Measurements from ENCODE around the gene HCN3. TPM values are rescaled to one million over a fixed set of nuclear protein-coding genes. Genes with fewer than 3 reads are reported as not detected.
"Not testable (repeated sequence)": the region's sequence is repeated elsewhere in the genome, so short reads cannot be mapped to it uniquely, and the experiment has no call there.

Gene HCN3
- total RNA-seq, 1 experiment from 2014 or later: 1.6 TPM

DNA sequence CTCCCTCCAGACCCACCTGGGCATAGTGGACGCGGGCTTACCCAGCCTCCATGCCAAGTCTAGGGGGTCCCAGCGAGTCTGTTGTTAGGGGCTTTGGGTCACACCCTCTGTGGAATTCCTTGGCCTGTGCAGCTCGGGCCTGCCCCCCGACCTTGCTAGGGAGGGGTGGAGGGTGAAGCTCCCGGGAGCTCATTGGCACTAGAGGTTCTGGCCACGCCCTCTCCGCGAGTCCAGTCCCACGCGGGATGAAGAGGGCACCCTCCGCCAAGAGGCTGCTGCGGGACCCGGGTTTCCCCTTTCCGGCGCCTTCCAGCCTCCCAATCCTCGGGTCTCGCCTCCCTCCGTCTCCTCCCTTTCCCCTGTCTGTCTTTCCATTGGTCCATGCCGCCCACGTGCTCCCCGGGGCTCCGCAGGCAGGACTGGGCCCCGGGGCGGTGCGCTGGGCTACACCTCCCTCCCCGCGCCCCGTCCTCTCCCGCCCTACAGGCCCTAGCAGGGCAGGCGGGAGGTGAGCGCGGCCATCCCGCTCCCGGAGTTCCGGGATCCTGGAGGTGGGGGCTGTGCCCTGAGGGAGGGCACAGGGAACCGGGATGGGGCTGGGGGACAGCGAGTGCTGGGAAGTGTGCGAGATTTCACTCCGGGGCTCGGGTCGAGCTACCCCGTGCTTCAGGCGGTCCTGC lies 46.9 kb downstream of the HCN3 start:
- Histone ChIP-seq H3K9me3 (replicated peaks) (no peaks in the 10 kb centered on the region), H3K27ac (peak overlapping the region; percentile 57), H3K36me3 (no peaks in the 10 kb centered on the region), H3K4me1 (no peaks in the 10 kb centered on the region), H3K4me3 (peak overlapping the region; percentile 76), H3K27me3 (no peaks in the 10 kb centered on the region)
- peak; percentile 96 for DNase-seq

DNA sequence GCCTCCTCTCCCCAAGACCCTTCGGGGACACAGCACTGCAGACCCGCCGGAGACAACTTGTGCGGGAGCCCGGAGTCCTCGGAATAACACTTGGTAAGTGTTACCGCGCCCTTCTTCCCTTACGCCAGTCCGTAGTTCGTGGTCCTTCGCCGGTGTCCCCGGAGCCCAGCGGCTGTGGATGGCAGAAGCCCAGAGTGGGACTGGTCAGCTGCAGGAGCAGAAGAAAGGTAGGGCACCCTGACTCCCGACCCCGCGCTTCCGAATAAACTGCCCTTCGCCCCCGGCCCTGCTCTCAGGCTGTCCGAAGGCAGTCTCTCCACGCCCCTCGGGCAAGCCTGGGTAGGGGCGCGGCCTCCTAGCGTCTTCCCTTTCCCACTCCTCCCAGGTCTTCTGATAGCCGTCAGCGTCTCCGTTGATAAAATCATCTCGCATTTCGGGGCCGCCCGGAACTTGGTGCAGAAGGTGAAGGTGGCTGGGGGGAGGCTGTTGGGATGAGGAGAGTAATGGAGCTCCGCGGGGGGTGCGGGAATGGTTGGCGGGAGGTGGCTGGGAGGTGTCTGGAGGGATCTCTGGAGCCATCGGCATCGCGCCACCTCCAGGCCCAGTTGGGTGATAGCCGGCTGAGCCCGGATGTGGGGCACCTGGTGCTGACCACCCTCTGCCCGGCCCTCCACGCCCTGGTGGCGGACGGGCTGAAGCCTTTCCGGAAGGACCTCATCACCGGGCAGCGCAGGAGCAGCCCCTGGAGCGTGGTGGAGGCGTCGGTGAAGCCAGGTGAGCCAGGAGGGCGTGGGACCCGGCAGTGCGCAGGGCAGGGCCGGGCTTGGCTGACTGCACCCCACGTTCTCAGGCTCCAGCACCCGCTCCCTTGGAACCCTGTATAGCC lies 47.7 kb downstream of the HCN3 start:
- Histone ChIP-seq H3K4me1 (no peaks in the 10 kb centered on the region), H3K9me3 (replicated peaks) (no peaks in the 10 kb centered on the region), H3K27ac (peak overlapping the region; percentile 11), H3K4me3 (peak overlapping the region; percentile 76), H3K27me3 (no peaks in the 10 kb centered on the region), H3K36me3 (no peaks in the 10 kb centered on the region; the same call in 1 of the 2 replicates)
- DNase-seq: peak in 1 of 2 experiments; percentile 37

DNA sequence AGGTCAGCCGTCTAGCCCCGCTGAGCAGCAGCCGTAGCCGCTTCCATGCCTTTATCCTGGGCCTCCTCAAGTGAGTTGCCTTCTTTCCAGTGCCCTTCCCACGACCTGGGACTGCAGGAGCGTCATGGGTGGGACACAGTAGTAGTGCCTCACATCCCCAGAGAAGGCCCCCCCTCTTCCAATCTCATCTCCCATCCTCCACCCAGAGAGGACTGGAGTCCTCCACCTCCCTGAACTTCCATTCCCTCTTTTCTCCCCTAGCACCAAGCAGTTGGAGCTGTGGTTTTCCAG lies 48.3 kb downstream of the HCN3 start:
- no peaks in the 10 kb centered on the region for H3K27me3 ChIP-seq
- no peaks in the 10 kb centered on the region for H3K9me3 ChIP-seq (replicated peaks)
- no peak overlapping the region for H3K4me3 ChIP-seq
- no peaks in the 10 kb centered on the region for H3K4me1 ChIP-seq
- DNase-seq: no peak
- no peak overlapping the region for H3K27ac ChIP-seq
- H3K36me3 ChIP-seq: no peaks in the 10 kb centered on the region; the same call in 1 of the 2 replicates

DNA sequence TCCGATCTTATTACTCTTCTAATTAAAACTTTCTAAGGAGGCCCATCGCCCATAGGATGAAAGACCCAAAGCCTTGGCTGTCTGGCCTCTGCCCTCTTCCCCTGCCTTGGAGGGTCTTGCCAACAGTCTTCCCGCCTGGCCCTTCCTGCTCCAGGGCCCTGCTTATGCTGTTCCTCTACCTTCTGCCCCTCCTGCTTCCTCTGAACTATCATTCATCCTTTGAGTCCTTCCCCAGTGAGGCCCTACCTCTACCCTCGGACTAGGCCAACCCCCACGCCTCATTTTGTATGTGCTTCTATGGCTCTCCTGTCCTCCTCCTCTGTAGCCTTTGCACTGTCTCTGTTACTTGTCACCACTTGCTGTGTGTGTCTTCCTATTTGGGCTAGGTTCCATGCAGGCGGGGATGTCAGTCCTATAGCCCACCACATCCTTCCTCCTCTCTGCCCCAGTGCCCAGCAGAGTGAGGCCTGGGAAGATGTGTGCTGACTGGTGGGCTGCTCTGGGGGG lies 48.8 kb downstream of the HCN3 start:
- Histone ChIP-seq H3K9me3 (replicated peaks) (no peaks in the 10 kb centered on the region), H3K36me3 (no peaks in the 10 kb centered on the region; the same call in 1 of the 2 replicates), H3K27me3 (no peaks in the 10 kb centered on the region), H3K4me1 (no peaks in the 10 kb centered on the region), H3K27ac (no peak overlapping the region), H3K4me3 (no peak overlapping the region)
- no peak for DNase-seq

DNA sequence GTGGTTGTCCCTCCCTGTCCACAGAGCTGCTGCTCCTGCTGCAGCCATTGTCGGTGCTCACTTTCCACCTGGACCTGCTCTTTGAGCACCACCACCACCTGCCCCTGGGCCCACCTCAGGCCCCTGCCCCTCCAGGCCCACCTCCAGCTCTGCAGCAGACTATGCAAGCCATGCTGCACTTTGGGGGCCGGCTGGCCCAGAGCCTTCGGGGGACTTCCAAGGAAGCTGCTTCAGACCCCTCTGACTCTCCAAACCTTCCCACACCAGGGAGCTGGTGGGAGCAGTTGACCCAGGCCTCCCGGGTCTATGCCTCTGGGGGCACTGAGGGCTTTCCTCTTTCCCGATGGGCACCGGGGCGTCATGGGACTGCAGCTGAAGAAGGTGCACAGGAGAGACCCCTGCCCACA lies 49.4 kb downstream of the HCN3 start:
- Histone ChIP-seq H3K27ac (no peak overlapping the region), H3K4me3 (no peak overlapping the region), H3K36me3 (no peaks in the 10 kb centered on the region; the same call in 1 of the 2 replicates), H3K27me3 (no peaks in the 10 kb centered on the region), H3K9me3 (replicated peaks) (no peaks in the 10 kb centered on the region), H3K4me1 (no peaks in the 10 kb centered on the region)
- no peak for DNase-seq

DNA sequence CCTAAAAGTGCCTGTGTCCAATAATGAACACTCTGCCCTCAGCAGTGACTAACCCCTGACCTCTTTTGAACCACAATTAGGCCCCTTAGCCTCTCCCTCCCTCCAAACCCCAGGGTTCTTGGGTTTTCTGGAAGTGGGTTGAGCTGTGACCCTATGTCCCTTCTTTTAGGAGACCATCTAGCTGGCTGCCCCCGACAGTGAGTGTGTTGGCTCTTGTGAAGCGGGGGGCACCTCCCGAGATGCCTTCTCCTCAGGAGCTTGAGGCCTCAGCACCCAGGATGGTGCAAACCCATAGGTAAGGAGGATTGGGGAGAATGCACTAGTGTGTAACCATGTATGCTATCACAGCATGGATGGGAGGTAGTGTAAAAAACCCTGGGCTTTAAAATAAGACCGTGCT lies 50.7 kb downstream of the HCN3 start:
- no peak overlapping the region for H3K4me3 ChIP-seq
- DNase-seq: no peak
- H3K27ac ChIP-seq: no peak overlapping the region
- no peaks in the 10 kb centered on the region for H3K9me3 ChIP-seq (replicated peaks)
- no peaks in the 10 kb centered on the region; the same call in 1 of the 2 replicates for H3K36me3 ChIP-seq
- no peaks in the 10 kb centered on the region for H3K27me3 ChIP-seq
- no peaks in the 10 kb centered on the region for H3K4me1 ChIP-seq

DNA sequence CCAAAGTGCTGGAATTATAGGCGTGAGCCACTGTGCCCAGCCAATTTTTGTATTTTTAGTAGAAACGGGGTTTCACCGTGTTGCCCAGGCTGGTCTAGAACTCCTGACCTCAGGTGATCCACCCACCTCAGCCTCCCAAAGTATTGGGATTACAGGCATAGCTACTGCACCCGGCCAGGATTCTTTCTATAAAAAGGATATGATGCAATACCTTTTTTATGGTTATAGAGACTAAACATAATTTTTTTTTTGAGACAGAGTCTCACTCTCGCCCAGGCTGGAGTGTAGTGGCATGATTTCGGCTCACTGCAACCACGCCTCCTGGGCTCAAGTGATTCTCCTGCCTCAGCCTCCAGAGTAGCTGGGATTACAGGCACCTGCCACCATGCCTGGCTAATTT lies 51.6 kb downstream of the HCN3 start:
- not testable (repeated sequence) for H3K9me3 ChIP-seq (replicated peaks); H3K4me3 ChIP-seq; H3K27ac ChIP-seq; H3K4me1 ChIP-seq; DNase-seq; H3K27me3 ChIP-seq; H3K36me3 ChIP-seq

DNA sequence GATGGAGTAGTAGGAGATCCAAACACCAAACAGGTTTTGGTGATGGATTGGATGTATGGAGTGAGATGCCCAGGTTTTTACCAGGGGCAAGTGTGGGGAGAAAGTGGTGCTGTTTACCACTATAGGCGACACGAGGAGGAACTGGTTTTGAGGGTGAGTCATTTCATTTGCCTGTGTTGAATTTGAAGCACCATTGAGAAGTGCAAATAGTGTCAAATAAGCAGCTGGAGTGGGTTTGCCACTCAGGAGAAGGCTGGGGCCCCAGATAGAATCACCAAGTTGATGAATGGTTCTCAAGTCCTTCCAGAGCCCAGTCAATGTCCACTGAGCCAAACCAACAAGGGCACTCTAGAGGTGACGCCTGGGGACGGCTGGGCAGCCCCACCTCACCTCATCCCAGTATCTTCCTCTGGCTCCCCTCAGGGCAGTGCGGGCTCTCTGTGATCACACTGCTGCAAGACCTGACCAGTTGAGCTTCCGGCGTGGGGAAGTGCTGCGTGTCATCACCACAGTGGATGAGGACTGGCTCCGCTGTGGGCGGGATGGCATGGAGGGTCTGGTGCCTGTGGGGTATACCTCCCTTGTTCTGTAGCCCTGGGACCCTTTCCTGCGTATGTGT lies 52.8 kb downstream of the HCN3 start:
- Histone ChIP-seq H3K27me3 (no peaks in the 10 kb centered on the region), H3K4me1 (no peaks in the 10 kb centered on the region), H3K9me3 (replicated peaks) (no peaks in the 10 kb centered on the region), H3K36me3 (peaks cover 12% of the 10 kb centered on the region; the same call in 1 of the 2 replicates), H3K27ac (no peak overlapping the region), H3K4me3 (no peak overlapping the region)
- DNase-seq: no peak

DNA sequence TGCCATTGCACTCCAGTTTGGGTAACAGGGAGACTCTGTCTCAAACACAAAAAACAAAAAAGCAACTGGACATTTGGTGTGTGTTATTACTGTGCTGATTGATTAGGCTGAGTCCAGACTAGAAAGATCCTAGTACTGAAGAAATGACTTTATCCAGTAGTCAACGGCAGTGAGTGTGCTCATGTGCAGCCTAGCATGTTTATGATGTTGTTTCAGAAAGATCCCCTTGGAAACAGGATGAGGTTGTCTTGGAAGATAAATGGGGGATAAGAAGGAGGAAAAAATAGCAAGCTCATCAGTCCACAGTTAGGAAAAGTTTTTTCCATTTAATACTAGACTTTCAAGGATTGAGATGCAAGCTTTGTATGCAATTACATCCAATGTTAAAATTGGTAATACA lies 57.7 kb downstream of the HCN3 start:
- no peak for DNase-seq
- no peaks in the 10 kb centered on the region for H3K27me3 ChIP-seq
- no peaks in the 10 kb centered on the region for H3K9me3 ChIP-seq (replicated peaks)
- H3K36me3 ChIP-seq: peaks cover 35% of the 10 kb centered on the region
- H3K4me3 ChIP-seq: no peak overlapping the region
- no peaks in the 10 kb centered on the region for H3K4me1 ChIP-seq
- H3K27ac ChIP-seq: no peak overlapping the region

Other genes starting within 250 kb of the HCN3 start
- gene DCST2, start 243.7 kb upstream of the HCN3 start, total RNA-seq (2014; rRNA removed; shearing (Covaris generic)): not detected in 2 replicates
- gene DCST1, start 243.6 kb upstream of the HCN3 start, total RNA-seq (2014; rRNA removed; shearing (Covaris generic)): not detected in 2 replicates
- 16.9 and 18.3 TPM in 2 replicates for gene ADAM15, start 226.1 kb upstream of the HCN3 start, total RNA-seq (2014; rRNA removed; shearing (Covaris generic))
- 15.3 and 17.8 TPM in 2 replicates for gene EFNA4, start 213.7 kb upstream of the HCN3 start, total RNA-seq (2014; rRNA removed; shearing (Covaris generic))
- gene EFNA3, start 198.6 kb upstream of the HCN3 start, total RNA-seq (2014; rRNA removed; shearing (Covaris generic)): 3.5 and 4.2 TPM in 2 replicates
- gene EFNA1, start 149.6 kb upstream of the HCN3 start, total RNA-seq (2014; rRNA removed; shearing (Covaris generic)): 1.8 and 2.2 TPM in 2 replicates
- 12.9 and 14.8 TPM in 2 replicates for gene SLC50A1, start 141.6 kb upstream of the HCN3 start, total RNA-seq (2014; rRNA removed; shearing (Covaris generic))
- gene DPM3, start 136.9 kb upstream of the HCN3 start, total RNA-seq (2014; rRNA removed; shearing (Covaris generic)): 16.1 and 16.8 TPM in 2 replicates
- 84.2 and 90.9 TPM in 2 replicates for gene KRTCAP2, start 104.2 kb upstream of the HCN3 start, total RNA-seq (2014; rRNA removed; shearing (Covaris generic))
- 0.79 and 1.0 TPM in 2 replicates for gene TRIM46, start 103.6 kb upstream of the HCN3 start, total RNA-seq (2014; rRNA removed; shearing (Covaris generic))
- 4.1 and 4.5 TPM in 2 replicates for gene THBS3, start 69.6 kb upstream of the HCN3 start, total RNA-seq (2014; rRNA removed; shearing (Covaris generic))
- 25.2 and 31.7 TPM in 2 replicates for gene MTX1, start 68.8 kb upstream of the HCN3 start, total RNA-seq (2014; rRNA removed; shearing (Covaris generic))
- 12.1 and 12.7 TPM in 2 replicates for gene ENTREP3, start 22.0 kb upstream of the HCN3 start, total RNA-seq (2014; rRNA removed; shearing (Covaris generic))
- gene SCAMP3, start 15.1 kb upstream of the HCN3 start, total RNA-seq (2014; rRNA removed; shearing (Covaris generic)): 42.1 and 43.4 TPM in 2 replicates
- gene CLK2, start 4.0 kb upstream of the HCN3 start, total RNA-seq (2014; rRNA removed; shearing (Covaris generic)): 29.7 and 43.1 TPM in 2 replicates
- 0.04 TPM in 1 of 2 replicates, not detected in the other for gene PKLR, start 24.0 kb downstream of the HCN3 start, total RNA-seq (2014; rRNA removed; shearing (Covaris generic))
- 144 and 148 TPM in 2 replicates for gene FDPS, start 31.4 kb downstream of the HCN3 start, total RNA-seq (2014; rRNA removed; shearing (Covaris generic))
- gene RUSC1, start 43.4 kb downstream of the HCN3 start, total RNA-seq (2014; rRNA removed; shearing (Covaris generic)): 18.6 and 21.0 TPM in 2 replicates

All from SJCRH30 (cell line).